ENCODE measurements around the gene KSR1. TPM values are rescaled to one million over a fixed set of nuclear protein-coding genes. Genes with fewer than 3 reads are reported as not detected.

KSR1 gene
- total and polyA plus RNA-seq, 9 of the 15 experiments (the other 6 are each of a cell fraction or from before 2014, with no cell fraction given) = 1.4 to 51.7 (median 18.4) TPM

DNA sequence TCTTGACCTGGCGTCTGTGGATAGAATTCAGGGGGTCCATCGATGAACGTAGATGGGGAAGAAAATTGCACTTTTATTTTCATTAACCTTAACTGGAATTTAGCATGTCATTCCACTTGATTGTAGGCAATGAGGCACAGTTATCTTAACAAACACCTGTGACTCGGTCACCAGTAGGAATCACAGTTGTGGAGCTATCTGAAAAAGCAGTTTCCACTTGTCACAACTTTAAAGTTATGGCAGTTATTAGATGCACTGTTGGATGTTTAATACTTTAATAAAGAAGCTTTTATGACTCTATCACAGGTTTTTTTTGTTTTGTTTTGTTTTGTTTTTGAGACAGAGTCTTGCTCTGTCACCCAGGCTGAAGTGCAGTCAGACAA, 91.0 kb downstream of the KSR1 start (continued):
- TF ChIP-seq DEAF1 (CRISPR knock-in tag; IDR thresholded peaks at IDR 0.05) (no peak), ZFP91 (CRISPR knock-in tag; IDR thresholded peaks at IDR 0.05) (no peak), SRSF9 (IDR thresholded peaks at IDR 0.05; ENCODE audit: borderline replicate concordance, low read depth, low read length) (no peak), ZNF121 (CRISPR knock-in tag; conservative IDR thresholded peaks at IDR 0.05) (no peak), HMG20B (CRISPR knock-in tag; IDR thresholded peaks at IDR 0.05) (no peak), MYNN (IDR thresholded peaks at IDR 0.05) (no peak), MYNN (CRISPR knock-in tag; IDR thresholded peaks at IDR 0.05) (no peak), PPARD (CRISPR knock-in tag; IDR thresholded peaks at IDR 0.05) (no peak), CREB1 (IDR thresholded peaks at IDR 0.05) (no peak), CREB1 (CRISPR knock-in tag; IDR thresholded peaks at IDR 0.05) (no peak), ZNF79 (CRISPR knock-in tag; IDR thresholded peaks at IDR 0.05; ENCODE audit: low read depth) (no peak), ASH1L (IDR thresholded peaks at IDR 0.05; ENCODE audit: borderline replicate concordance, low read depth, partially characterized antibody) (no peak), RCOR1 (IDR thresholded peaks at IDR 0.05; ENCODE audit: borderline replicate concordance in 1 of 2, low read depth in 2 of 2, low read length in 2 of 2) (peak; percentile 90 to 96), MEIS2 (IDR thresholded peaks at IDR 0.05; ENCODE audit: partially characterized antibody) (peak; percentile 95), FIP1L1 (IDR thresholded peaks at IDR 0.05; ENCODE audit: low read depth, low read length, poor library complexity, severe bottlenecking) (no peak), XRCC3 (IDR thresholded peaks at IDR 0.05) (no peak), STAT5A (IDR thresholded peaks at IDR 0.05; ENCODE audit: borderline replicate concordance, low read length) (peak; percentile 69; the same call in 1 of the 2 replicates), CBX3 (IDR thresholded peaks at IDR 0.05; ENCODE audit: borderline replicate concordance in 1 of 2, low read length in 2 of 2) (no peak), ZBTB7A (IDR thresholded peaks at IDR 0.05; ENCODE audit: borderline replicate concordance, control insufficient read depth, low read depth, low read length) (no peak), MCM7 (IDR thresholded peaks at IDR 0.05) (peak in 1 of 2 experiments; percentile 84; a peak in 1 of 4 replicates), RAD51 (IDR thresholded peaks at IDR 0.05; ENCODE audit: borderline replicate concordance, low read depth) (no peak), LEF1 (IDR thresholded peaks at IDR 0.05) (peak; percentile 46; the same call in 1 of the 2 replicates), SAFB2 (IDR thresholded peaks at IDR 0.05; ENCODE audit: borderline replicate concordance, low read depth, low read length, severe bottlenecking) (no peak)
- TF ChIP-seq, protein P1, sequence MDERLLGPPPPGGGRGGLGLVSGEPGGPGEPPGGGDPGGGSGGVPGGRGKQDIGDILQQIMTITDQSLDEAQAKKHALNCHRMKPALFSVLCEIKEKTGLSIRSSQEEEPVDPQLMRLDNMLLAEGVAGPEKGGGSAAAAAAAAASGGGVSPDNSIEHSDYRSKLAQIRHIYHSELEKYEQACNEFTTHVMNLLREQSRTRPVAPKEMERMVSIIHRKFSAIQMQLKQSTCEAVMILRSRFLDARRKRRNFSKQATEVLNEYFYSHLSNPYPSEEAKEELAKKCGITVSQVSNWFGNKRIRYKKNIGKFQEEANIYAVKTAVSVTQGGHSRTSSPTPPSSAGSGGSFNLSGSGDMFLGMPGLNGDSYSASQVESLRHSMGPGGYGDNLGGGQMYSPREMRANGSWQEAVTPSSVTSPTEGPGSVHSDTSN (CRISPR knock-in tag; IDR thresholded peaks at IDR 0.05; ENCODE audit: low read depth) = no peak
- TF ChIP-seq, protein P1 (tag; conservative IDR thresholded peaks at IDR 0.05; ENCODE audit: low read depth) = peak; percentile 77
